GM19467 (cell line): Measurements from ENCODE around the gene LPP.

Source experiments
- ATAC-seq: cut with Tn5 transposase; IDR thresholded peaks from one replicate; pipeline ENCODE4 v1.9.1; 2021; ENCODE audit warnings: mild to moderate bottlenecking, moderate library complexity; ENCODE audit not compliant: unreplicated experiment

The LPP gene

DNA sequence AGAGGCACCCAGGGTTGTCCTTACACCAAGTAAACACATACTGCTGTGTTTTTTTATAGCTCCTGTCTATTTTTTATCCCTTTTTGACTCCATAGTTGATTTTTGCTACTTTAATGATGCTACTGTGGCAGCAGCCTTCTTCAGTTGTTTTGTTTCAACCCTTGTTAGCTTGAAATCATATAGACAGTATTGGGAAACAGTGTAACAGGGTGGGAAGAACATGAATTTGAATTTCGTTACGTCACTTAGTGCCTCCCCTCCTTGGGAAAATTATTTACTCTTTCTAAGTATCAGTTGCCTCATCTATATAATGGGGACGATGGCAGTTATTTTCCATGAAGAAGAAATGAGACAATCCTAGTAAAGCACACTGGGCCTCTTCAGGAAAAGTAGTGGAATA is 608.0 kb downstream of the LPP start:
- no peak for ATAC-seq

DNA sequence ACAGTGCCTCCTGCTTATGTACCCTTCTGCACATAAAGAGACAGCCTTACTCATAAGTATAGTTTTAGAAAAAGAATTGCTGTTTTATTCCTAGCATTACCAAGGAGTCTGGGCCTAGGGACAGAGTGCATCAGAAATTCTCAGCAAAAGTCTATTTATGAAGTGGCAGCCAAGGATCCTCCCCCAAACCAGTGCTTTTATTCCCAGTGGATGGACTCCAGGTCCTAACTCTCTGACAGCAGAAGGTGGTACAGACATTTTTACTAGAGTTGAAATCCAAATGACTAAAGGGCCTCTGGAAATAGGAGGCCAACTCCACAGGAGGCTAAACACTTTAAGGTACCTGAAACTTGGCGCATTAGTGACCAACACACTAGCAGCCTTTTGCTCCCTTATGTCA is 610.7 kb downstream of the LPP start:
- ATAC-seq = no peak

DNA sequence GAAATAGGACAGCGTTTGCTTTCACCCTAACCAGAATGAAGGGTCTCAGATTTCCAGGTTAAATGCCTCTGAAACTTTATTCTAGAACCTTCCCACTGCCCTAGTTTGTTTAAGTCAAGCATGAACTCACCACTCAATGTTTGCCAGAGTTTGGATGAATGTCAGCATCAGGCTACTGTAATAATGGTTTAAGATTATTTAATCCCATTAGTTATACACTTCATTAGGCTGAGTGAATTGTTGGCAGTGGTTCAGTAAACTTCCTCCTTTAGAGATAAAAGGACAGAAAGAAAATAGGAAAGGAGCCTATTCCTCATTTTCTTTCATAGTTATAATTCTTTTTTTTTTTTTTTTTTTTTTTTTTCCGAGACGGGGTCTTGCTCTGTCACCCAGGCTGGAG is 615.9 kb downstream of the LPP start:
- no peak for ATAC-seq

DNA sequence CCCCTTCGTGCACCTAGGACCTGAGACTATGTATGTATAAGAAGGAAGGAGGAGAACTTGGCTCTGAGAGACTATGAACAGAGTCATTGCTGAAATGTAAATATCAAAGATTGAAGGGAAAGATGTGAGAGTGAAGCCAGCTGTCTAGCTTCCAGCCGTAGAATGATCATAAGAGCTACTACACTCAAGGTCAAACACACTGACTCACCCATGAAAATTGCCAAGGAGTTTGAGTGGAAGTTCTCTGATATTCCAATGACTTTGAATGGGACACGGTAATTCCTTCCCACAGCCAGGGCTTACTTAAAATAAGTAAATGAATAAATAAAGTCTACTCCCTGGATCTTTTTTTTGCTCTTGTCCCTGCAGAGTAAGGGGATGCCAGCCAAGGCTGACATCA is 618.9 kb downstream of the LPP start:
- no peak for ATAC-seq

- ATAC-seq = no peak
These were observed 621.5 kb downstream of the LPP start for GRCh38 chr3:188775412-188775811.

DNA sequence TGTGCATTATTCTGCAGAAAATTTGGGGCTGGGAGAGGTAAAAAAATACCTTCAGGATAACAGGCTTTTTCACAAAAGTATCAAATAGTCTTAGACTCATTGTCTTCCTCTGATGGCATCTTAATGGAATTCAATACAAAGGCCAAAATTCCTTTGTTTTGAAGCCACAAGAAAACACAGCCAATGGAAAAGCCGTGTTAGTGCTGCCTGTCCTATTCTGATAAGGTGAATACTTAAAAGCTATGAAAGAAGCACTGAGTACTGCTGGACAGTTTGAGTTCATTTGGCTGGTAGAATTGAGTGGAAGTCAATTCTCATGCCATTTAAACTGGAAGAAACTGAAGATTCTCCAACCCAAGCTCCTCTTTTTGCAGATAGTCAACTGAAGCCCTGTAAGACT is 622.5 kb downstream of the LPP start:
- no peak for ATAC-seq

GRCh38 chr3:188778091-188778852 is 624.3 kb downstream of the LPP start:
- no peak for ATAC-seq

DNA sequence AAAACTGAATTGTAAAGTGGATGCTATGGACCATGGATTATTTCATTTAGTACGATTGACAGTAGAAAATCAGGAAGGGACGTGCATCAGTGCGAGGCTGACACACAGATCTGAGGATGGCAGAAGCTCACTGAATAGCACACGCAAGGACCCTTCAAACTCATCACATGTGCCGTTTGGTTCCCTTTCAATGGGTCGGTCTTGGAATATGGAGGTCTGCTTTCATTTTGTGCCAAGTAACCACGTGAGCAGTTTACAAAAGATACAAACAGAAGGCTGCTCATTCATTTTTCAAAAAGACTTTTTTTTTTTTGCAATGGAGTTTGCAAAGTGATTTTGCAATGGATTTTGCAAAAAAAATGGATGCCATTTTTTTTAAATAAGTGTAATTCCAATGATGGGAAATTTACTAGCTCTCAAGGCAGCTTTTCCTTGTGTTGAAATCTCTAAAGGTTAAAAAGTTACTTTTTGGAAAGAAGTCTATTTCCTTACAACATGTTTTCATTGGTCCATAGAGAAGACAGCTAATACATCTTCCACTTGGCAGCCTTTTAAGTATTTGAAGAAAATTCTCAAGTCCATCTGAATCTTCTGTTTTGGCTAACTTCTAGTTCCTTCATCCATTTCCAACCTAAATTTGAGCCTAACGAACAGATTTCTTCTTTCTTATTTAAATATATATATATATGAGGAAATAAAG is 625.5 kb downstream of the LPP start:
- no peak for ATAC-seq

DNA sequence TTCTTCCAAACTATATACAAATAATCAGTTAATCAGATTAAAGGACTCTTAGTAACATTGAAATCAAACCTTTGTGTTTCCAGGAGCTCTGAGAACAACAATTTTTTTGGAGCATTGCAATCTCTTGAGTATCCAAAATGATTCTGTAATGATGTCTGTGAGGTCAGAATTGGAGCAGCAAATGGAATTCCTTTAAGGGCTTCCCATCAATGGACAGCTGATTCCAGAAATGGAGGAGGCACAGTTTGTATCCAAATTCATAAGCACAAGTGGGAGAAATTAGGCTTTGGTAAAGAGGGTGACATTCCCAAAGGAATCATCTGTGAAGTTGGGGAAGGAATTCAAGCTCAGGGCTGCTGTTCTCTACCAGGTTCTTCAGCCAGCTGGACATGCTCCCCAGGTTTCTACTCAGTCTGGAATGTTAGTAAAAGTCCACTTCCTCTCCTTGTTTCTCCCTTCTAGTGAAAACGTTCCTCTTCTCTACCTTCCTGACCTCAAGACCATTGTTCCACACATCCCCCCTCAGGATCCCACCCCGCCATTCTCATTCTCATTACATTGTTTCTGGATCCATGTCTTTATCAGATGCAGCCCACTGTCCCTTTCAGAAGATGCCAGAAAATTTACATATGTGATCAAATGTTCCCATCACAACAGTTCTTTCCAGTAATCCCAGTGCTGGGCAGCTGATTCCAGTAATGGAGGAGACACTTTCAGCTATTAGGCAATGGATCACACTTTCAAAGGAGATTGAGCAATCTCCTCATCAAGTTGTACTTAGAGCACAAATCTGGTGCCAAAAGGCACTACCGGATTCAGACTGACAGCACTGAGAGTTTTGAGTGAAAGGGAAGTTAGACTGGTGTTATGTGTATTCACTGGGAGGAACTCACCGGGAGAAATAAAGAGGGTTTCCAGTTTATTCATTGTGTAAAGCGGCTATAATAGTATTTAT is 626.5 kb downstream of the LPP start:
- no peak for ATAC-seq

GRCh38 chr3:188782613-188783124 is 628.7 kb downstream of the LPP start:
- no peak for ATAC-seq

GRCh38 chr3:188786424-188786823 is 632.5 kb downstream of the LPP start:
- ATAC-seq = no peak

GRCh38 chr3:188788621-188789081 is 634.7 kb downstream of the LPP start:
- ATAC-seq = no peak

GRCh38 chr3:188789251-188789650 is 635.3 kb downstream of the LPP start:
- no peak for ATAC-seq

- ATAC-seq = no peak
These were observed 637.4 kb downstream of the LPP start for GRCh38 chr3:188791311-188791710.

DNA sequence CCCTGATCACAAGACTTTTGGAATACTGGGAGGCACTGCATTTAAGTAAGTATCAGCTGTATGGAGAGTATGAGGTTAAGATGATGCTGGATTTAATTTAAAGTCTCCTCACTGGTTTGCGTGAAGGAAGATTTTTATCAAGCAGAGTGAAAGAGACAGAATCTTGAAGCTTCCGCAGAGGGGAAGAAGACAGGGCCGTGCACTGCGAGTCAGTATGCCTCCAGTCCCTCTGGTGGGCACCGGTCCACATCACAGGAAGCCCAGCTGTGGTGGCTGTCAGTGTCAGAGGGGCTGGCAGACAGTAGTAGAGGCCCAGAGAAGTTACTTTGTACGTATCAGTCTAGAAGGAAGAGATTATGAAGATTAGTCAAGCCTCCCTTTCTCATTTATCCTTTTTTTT is 638.8 kb downstream of the LPP start:
- ATAC-seq = no peak

DNA sequence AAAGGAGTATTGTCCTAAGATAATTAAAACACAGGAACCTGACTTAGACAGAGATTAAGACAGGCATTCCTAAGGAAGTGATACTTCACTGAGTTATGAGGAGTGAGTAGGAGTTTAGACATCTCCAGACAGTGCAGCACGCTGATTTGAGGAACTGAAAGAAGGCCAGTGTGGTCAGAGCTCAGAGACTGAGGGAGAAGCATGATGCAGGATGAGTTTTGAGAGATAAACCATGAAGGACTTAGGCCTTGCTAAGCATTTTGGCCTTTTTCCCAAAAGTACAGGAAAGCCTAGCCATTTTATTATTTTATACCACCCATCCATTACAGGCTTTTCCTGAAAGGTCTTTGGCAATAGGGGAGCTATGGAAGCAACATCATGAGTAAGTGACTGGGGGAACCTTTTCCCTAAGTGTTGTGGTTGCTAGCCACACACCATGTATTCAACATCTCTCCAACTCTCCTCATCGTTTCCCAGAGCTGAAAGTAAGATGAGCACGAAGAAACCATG is 642.2 kb downstream of the LPP start:
- no peak for ATAC-seq

GRCh38 chr3:188797045-188797444 is 643.1 kb downstream of the LPP start:
- ATAC-seq = no peak

- no peak for ATAC-seq
These were observed 644.7 kb downstream of the LPP start for GRCh38 chr3:188798556-188799145.

DNA sequence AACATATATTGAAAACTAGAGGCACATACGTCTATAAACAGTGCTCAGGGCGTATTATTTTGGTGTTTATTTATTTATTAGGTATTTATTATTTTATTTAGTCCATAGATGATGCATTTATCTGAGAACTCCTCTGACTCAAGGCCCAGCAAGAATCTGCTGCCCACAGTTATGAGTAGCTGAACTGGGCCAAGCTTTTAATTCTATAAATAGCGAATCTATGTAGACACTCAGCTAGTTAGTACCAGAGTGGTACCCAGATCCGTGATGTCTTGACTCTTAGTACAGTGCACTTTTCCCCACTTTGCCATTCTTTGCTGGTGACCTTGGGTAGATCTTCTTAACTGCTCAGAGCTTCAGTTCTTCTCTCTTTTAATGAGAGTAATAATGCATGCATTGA is 647.4 kb downstream of the LPP start:
- ATAC-seq = no peak

GRCh38 chr3:188802645-188803044 is 648.7 kb downstream of the LPP start:
- no peak for ATAC-seq

DNA sequence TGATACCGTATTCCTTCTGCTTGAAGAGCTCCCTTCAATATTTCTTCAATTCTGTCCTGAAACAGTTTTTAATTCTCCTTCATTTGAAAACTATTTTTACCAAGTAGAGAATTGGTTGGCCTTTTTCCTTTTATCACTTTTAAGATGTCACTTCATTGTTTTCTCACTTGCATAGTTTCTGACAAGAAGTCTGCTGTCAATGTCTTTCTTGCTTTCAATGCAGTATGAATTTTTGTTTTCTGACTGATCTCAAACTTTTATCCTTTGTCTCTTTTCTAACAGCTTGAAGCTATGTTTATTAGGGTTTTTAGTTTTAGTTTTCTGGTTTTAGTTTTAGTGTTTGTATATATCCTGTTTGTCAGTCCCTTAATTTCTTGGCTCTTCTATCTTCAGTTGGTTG is 653.0 kb downstream of the LPP start:
- no peak for ATAC-seq
